Motor neuron (in vitro differentiated cells): ENCODE results near the gene DLG1. TPM values are rescaled to one million over a fixed set of nuclear protein-coding genes. Genes with fewer than 3 reads are reported as not detected.

Experiments used
- ATAC-seq, 8 experiments: fragments of 200-7000 bp; cut with Tn5 transposase; replicated peaks in 6 of 8; 2 replicates each; pipeline ENCODE4 v1.8.0; 2021; ENCODE audit warnings: mild to moderate bottlenecking in 8 of 8, moderate library complexity in 8 of 8
- H3K27ac ChIP-seq, 2 donors: fragments of 250-450 bp; sonication (Bioruptor Pico); 2 replicates each; pipeline ENCODE4 v1.9.0; 2021; ENCODE audit warnings: antibody characterized with exemption in 2 of 2, mild to moderate bottlenecking in 2 of 2, moderate library complexity in 1 of 2
- H3K4me1 ChIP-seq, 2 donors: fragments of 250-450 bp; sonication (Bioruptor Pico); replicated peaks in 1 of 2; 2 replicates each; pipeline ENCODE4 v1.6.1; 2021; ENCODE audit warnings: antibody characterized with exemption in 2 of 2, mild to moderate bottlenecking in 2 of 2, moderate library complexity in 1 of 2
- H3K4me3 ChIP-seq, 5 donors: fragments of 250-450 bp; sonication (Bioruptor Pico); 2 replicates each; pipeline ENCODE4 v1.9.0; 2021; ENCODE audit warnings: antibody characterized with exemption in 5 of 5, mild to moderate bottlenecking in 5 of 5, moderate library complexity in 4 of 5
- WGBS, 10 experiments: fragments of 450-650 bp; shearing (Covaris generic); methylation state at CpG; one replicate each; pipeline ENCODE4 v1.0.0; 2022; 5-methylcytosine and 5-hydroxymethylcytosine counted together
- in situ Hi-C, 9 experiments: fragments of 400-800 bp; cut with MboI; loops; one replicate each; pipeline ENCODE4 v1.15.0; 2021; ENCODE audit warnings: low sequenced_read_pairs in 9 of 9, low pct_unique_long_range_greater_than_20kb in 2 of 9; ENCODE audit not compliant: unreplicated experiment in 9 of 9
- total RNA-seq, 8 experiments: library from RNA; unstranded; fragments of 300-600 nt; gene quantifications; 2 replicates each; pipeline versions ENCODE4 v1.2.3 to v1.2.4, GENCODE V29; 2022

DLG1 gene
- total RNA-seq, 8 experiments from 2014 or later = 20.3 to 109 (median 47.7) TPM

DNA sequence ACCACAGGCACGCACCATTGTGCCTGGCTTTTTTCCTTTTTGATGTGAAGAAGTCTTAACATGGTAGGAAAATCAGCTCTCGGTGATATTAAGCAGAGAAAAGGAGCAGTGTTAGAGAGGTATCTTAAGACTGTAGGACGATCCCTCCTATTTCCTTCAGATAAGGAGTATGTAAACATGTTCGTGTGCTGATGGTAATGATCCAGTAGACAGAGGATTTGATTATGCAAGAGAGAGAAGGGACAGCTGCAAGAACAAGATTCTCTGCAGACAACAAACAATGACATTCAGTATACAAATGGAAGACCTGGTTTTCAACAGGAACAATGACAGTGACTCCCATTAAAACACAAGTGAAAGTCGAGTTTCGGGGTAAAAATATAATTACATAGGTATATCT is 173.7 kb downstream of the DLG1 start:
- H3K4me3 ChIP-seq = no peak overlapping the region
- in situ Hi-C loops = no loop called here
- no peaks in the 10 kb centered on the region for H3K4me1 ChIP-seq
- no peak overlapping the region for H3K27ac ChIP-seq
- WGBS, 10 experiments = 84 to 100% (median 89%) methylated on average over 1 to 6 of the region's 6 CpGs
- no peak for ATAC-seq

- in situ Hi-C loops = no loop called here
Measured at GRCh38 chr3:197122394-197122793, 176.0 kb downstream of the DLG1 start.

DNA sequence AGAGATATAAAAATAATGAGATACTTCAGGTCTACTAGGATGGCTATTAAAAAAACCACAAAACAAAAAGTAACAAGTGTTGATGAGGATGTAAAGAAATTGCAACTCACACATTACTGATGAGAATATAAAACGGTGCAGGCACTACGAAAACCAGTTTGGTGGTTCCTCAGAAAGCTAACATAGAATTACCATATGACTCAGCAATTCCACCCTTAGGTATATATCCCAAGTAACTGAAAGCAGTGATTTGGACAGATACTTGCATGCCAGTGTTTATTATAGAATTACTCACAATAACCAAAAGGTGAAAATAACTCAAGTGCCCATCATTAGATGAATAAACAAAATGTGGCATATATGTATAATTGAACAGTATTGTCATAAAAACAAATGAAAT is 181.3 kb downstream of the DLG1 start:
- in situ Hi-C loops = no loop called here
- Histone ChIP-seq H3K4me1 (no peaks in the 10 kb centered on the region), H3K27ac (no peak overlapping the region), H3K4me3 (no peak overlapping the region)
- ATAC-seq = peak in 2 of 8 experiments; percentile 44 to 46
- WGBS, 10 experiments = 44 to 100% (median 97%) methylated on average over 1 to 2 of the region's 2 CpGs

More at GRCh38 chr3:197122394-197122793, 176.0 kb downstream of the DLG1 start:
- no peak for ATAC-seq
- Histone ChIP-seq H3K27ac (no peak overlapping the region), H3K4me3 (no peak overlapping the region), H3K4me1 (no peaks in the 10 kb centered on the region)
- 46 to 100% (median 50%) methylated on average over 2 of the region's 2 CpGs for WGBS, 10 experiments

DNA sequence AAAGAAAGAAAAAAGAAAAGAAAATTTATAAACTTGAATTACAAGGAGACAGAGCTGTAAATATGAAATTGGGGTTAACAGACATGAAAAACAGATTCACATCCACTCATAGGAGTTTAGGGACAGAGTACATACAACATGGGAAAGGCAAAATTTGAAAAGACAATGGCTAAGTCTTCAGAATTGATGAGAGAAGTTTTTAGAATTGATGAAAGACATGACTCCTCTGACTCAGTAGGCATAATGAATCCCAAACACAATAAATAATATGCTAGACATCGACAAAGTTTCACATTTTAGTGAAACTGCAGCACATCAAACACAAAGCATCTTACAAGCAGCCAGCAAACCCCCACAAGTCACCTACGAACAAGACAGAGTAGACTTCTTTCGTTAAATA is 184.4 kb downstream of the DLG1 start:
- in situ Hi-C loops = no loop called here
- Histone ChIP-seq H3K27ac (no peak overlapping the region), H3K4me3 (no peak overlapping the region), H3K4me1 (no peaks in the 10 kb centered on the region)
- no peak for ATAC-seq
- 80 to 100% (median 90%) methylated on average over 1 to 3 of the region's 3 CpGs for WGBS, 10 experiments

DNA sequence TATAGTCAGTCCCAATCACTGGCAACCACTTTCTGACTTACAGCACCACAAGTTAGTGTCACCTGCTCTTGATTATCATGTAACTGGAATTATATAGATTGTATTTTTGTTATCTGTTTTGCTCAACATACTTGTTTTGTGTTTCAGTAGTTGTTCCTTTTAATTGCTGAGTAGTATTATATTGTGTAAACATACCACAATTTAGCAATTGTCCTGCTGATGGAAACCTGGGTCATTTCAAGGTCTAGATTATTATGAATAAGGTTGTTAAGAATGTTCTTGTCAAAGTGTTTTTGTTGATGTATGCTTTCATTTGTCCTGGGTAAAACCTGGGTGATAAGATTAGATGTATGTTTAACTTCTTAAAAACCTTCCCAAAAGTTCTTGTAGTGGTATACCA is 186.7 kb downstream of the DLG1 start:
- Histone ChIP-seq H3K27ac (no peak overlapping the region), H3K4me1 (no peaks in the 10 kb centered on the region), H3K4me3 (no peak overlapping the region)
- no peak for ATAC-seq
- in situ Hi-C loops = no loop called here

DNA sequence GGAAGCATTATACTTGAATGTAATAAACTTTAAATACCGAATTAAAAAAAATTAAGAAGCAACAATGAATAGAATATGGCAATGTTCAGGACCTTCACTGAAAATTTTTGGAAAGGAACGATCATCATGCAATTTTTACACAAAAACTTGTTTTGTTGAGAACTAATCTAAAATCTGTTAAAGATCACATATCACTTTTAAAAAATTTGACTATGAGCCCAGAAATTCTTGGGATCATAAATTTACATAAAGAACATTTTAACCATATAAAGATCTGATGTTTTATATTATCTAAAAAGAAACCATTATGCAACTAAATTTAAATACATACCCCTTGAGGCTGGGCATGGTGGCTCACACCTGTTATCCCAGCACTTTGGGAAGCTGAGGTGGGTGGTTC is 192.6 kb downstream of the DLG1 start:
- Histone ChIP-seq H3K4me1 (no peaks in the 10 kb centered on the region), H3K27ac (no peak overlapping the region), H3K4me3 (no peak overlapping the region)
- in situ Hi-C loops = no loop called here
- WGBS, 10 experiments = 33 to 100% (median 100%) methylated on average over 2 of the region's 2 CpGs; no CpG with 5 or more reads in 1 of the 10 experiments
- ATAC-seq = no peak

GRCh38 chr3:197104738-197105137 is 193.7 kb downstream of the DLG1 start:
- no peak overlapping the region for H3K4me3 ChIP-seq
- in situ Hi-C loops = no loop called here
- 89 to 100% (median 100%) methylated on average over 1 of the region's 1 CpG; no CpG with 5 or more reads in 2 of the 10 experiments for WGBS, 10 experiments
- no peak for ATAC-seq
- H3K4me1 ChIP-seq = no peaks in the 10 kb centered on the region
- H3K27ac ChIP-seq = no peak overlapping the region

DNA sequence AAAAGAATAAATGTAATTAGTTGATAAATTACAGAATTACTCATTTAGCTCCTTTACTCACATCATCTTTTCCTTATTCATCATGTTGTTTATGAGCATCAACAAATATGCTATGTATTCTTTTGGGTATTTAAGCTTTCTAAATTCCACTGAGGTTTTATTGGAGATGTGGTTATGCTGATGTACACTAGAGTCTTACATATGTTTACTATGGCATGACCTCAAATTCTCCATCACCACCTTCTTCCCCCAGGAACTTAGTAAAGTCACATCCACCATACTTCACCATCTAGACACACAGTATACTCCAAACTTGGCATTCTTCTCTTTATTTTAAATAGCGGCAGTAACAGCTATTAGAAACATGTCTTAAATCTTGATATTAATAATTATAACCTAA is 194.6 kb downstream of the DLG1 start:
- no peaks in the 10 kb centered on the region for H3K4me1 ChIP-seq
- H3K4me3 ChIP-seq = no peak overlapping the region
- ATAC-seq = peak in 1 of 8 experiments; percentile 22
- 88 to 100% (median 100%) methylated on average over 1 of the region's 1 CpG; no CpG with 5 or more reads in 3 of the 10 experiments for WGBS, 10 experiments
- in situ Hi-C loops = no loop called here
- no peak overlapping the region for H3K27ac ChIP-seq

GRCh38 chr3:197093871-197094270 is 204.5 kb downstream of the DLG1 start:
- no peaks in the 10 kb centered on the region for H3K4me1 ChIP-seq
- H3K4me3 ChIP-seq = no peak overlapping the region
- no peak for ATAC-seq
- H3K27ac ChIP-seq = no peak overlapping the region
- in situ Hi-C loops = no loop called here
- 25 to 100% (median 88%) methylated on average over 1 of the region's 1 CpG; no CpG with 5 or more reads in 3 of the 10 experiments for WGBS, 10 experiments

DNA sequence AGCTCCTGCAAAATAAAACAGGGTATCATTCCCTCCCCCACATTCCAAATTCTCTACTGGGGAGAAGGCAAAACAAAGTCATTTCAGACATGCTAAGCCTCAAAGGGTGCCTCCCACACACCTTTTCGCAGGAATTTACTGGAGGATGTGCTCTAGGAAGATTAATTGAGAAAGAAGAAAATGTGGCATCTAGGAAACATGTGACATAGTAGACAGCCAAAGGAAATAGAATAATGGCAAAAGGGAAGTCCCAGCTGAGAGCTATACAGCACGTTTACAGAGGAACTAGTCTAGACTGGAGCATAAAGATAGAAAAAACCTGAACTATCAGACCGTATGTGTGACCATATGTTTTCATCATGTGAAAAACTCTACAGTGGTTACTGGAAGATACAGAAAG is 210.0 kb downstream of the DLG1 start:
- in situ Hi-C loops = no loop called here
- ATAC-seq = peak in 4 of 8 experiments; percentile 32 to 71 (median 56)
- H3K27ac ChIP-seq = no peak overlapping the region
- H3K4me1 ChIP-seq = no peaks in the 10 kb centered on the region
- H3K4me3 ChIP-seq = no peak overlapping the region
- 52 to 100% (median 92%) methylated on average over 1 to 3 of the region's 3 CpGs; no CpG with 5 or more reads in 1 of the 10 experiments for WGBS, 10 experiments

DNA sequence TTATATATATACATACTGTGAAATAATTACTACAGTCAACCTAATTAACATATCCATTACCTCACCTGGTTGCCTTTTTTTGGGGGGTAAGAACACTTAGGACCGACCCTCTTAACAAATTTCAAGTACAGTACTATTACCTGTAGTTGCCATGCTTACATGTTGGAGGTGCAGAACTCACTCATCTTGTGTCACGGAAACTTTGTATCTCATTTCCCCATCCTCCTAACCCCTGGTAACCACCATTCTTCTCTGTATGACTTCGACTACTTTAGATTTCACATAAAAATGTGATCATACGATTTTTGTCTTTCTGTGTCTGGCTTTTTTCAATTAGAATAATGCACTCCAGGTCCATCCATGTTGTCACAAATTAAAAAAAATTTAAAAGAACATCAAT is 213.3 kb downstream of the DLG1 start:
- Histone ChIP-seq H3K27ac (no peak overlapping the region), H3K4me3 (no peak overlapping the region), H3K4me1 (no peaks in the 10 kb centered on the region)
- in situ Hi-C loops = no loop called here
- 67 to 100% (median 88%) methylated on average over 1 to 4 of the region's 4 CpGs; no CpG with 5 or more reads in 2 of the 10 experiments for WGBS, 10 experiments
- ATAC-seq = no peak

- Histone ChIP-seq H3K4me3 (no peak overlapping the region), H3K4me1 (no peaks in the 10 kb centered on the region), H3K27ac (no peak overlapping the region)
- ATAC-seq = peak in 4 of 8 experiments; percentile 27 to 90 (median 75)
- in situ Hi-C loops = no loop called here
- 14 to 100% (median 80%) methylated on average over 1 to 4 of the region's 4 CpGs; no CpG with 5 or more reads in 3 of the 10 experiments for WGBS, 10 experiments
Measured at GRCh38 chr3:197083486-197083885, 214.9 kb downstream of the DLG1 start.

DNA sequence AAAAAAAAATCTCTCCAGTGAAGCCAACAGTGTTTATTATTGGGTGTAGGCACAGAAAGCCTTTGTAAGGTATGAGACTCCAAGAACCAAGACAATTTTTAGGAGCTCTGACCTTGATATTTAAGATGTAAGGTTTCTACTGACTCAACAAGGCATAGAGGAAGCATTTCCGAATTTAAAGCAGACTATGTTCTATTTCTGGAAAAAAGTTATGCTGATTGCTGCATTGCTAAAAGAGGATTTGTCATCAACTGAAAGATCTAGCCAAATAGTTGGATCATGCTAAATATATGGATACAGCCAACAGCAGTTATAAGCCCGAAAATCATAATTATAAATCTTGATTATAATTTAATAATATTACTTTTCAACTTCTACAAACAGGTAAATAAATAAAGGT is 215.5 kb downstream of the DLG1 start:
- WGBS, 10 experiments = 0 to 100% (median 93%) methylated on average over 2 of the region's 2 CpGs
- ATAC-seq = peak in 2 of 8 experiments; percentile 25 to 34
- in situ Hi-C loops = no loop called here
- H3K4me3 ChIP-seq = no peak overlapping the region
- no peak overlapping the region for H3K27ac ChIP-seq
- no peaks in the 10 kb centered on the region for H3K4me1 ChIP-seq

- no peak overlapping the region for H3K4me3 ChIP-seq
- ATAC-seq = no peak
- in situ Hi-C loops = no loop called here
- 80 to 100% (median 96%) methylated on average over 2 to 9 of the region's 10 CpGs; no CpG with 5 or more reads in 3 of the 10 experiments for WGBS, 10 experiments
- peaks cover 3 to 12% of the 10 kb centered on the region in 2 donors for H3K4me1 ChIP-seq
- H3K27ac ChIP-seq = no peak overlapping the region
Measured at GRCh38 chr3:197080344-197080743, 218.1 kb downstream of the DLG1 start.
